ENCODE measurements around the gene MBD3L4. TPM values are rescaled to one million over a fixed set of nuclear protein-coding genes. Genes with fewer than 3 reads are reported as not detected.

The MBD3L4 gene
- total and polyA plus RNA-seq, 10 of the 15 experiments (the other 5 are each of a cell fraction or from before 2014, with no cell fraction given), result not detected

- TF ChIP-seq YY1 (IDR thresholded peaks at IDR 0.05; ENCODE audit: low read depth, low read length), result 0 out of 2 replicates have a peak, but pooled peaks have one; percentile 8
- TF ChIP-seq MTA2 (IDR thresholded peaks at IDR 0.05; ENCODE audit: low read depth), result peak; percentile 51
- TF ChIP-seq ATF7 (IDR thresholded peaks at IDR 0.05; ENCODE audit: low read depth), result peak; percentile 38; the same call in 1 of the 2 replicates
- peak; percentile 95 for TF ChIP-seq SPI1 (IDR thresholded peaks at IDR 0.05; ENCODE audit: borderline replicate concordance, insufficient read depth, low read depth, low read length)
- TF ChIP-seq FOS (IDR thresholded peaks at IDR 0.05; ENCODE audit: borderline replicate concordance, extremely low read depth, insufficient read length), result no peak
- peak; percentile 60; the same call in 1 of the 2 replicates for TF ChIP-seq NR2F1 (conservative IDR thresholded peaks at IDR 0.05)
- peak; percentile 33 for TF ChIP-seq RUNX3 (IDR thresholded peaks at IDR 0.05; ENCODE audit: low read length)
- TF ChIP-seq RELB (IDR thresholded peaks at IDR 0.05; ENCODE audit: low read depth), result 0 out of 2 replicates have a peak, but pooled peaks have one; percentile 22
- TF ChIP-seq HCFC1 (IDR thresholded peaks at IDR 0.05; ENCODE audit: low read length), result no peak
- no peak for TF ChIP-seq SREBF1 (IDR thresholded peaks at IDR 0.05; ENCODE audit: low read length)
- peak; percentile 64 to 72 for TF ChIP-seq IKZF2 (IDR thresholded peaks at IDR 0.05)
- TF ChIP-seq MEF2A (IDR thresholded peaks at IDR 0.05; ENCODE audit: insufficient read depth, low read depth, low read length), result no peak
- TF ChIP-seq IRF4 (IDR thresholded peaks at IDR 0.05; ENCODE audit: low read depth, low read length), result peak; percentile 89
- no peak for TF ChIP-seq MYC (IDR thresholded peaks at IDR 0.05; ENCODE audit: insufficient read depth, insufficient read length, insufficient replicate concordance, low read length, severe bottlenecking)
- no peak for TF ChIP-seq NFXL1 (IDR thresholded peaks at IDR 0.05; ENCODE audit: borderline replicate concordance)
- no peak for TF ChIP-seq CBFB (IDR thresholded peaks at IDR 0.05; ENCODE audit: low read depth)
- TF ChIP-seq BHLHE40 (IDR thresholded peaks at IDR 0.05; ENCODE audit: borderline replicate concordance in 1 of 2, low read depth in 2 of 2, low read length in 1 of 2), result no peak
- TF ChIP-seq MYB (IDR thresholded peaks at IDR 0.05; ENCODE audit: borderline replicate concordance, low read depth, low read length), result no peak
- peak; percentile 45; the same call in 1 of the 2 replicates for TF ChIP-seq PKNOX1 (IDR thresholded peaks at IDR 0.05)
- no peak for TF ChIP-seq CTCF (IDR thresholded peaks at IDR 0.05 in 2 of 3, conservative IDR thresholded peaks at IDR 0.05 in 1 of 3; ENCODE audit: control insufficient read depth in 2 of 3, extremely low read depth in 1 of 3, insufficient read depth in 1 of 3, low read depth in 3 of 3, low read length in 3 of 3)
- TF ChIP-seq GATAD2B (conservative IDR thresholded peaks at IDR 0.05; ENCODE audit: low read depth), result no peak
- TF ChIP-seq CREB1 (IDR thresholded peaks at IDR 0.05; ENCODE audit: low read depth), result no peak
- TF ChIP-seq EGR1 (IDR thresholded peaks at IDR 0.05; ENCODE audit: borderline replicate concordance in 1 of 2, low read depth in 2 of 2, low read length in 2 of 2), result no peak
- TF ChIP-seq SREBF2 (IDR thresholded peaks at IDR 0.05; ENCODE audit: low read length), result no peak
- TF ChIP-seq PBX3 (IDR thresholded peaks at IDR 0.05; ENCODE audit: insufficient replicate concordance, low read depth, low read length), result no peak
Measured at GRCh38 chr19:6987850-6988249, 52.1 kb downstream of the MBD3L4 start (continued).

Data from GM12878 (cell line).